Measurements from ENCODE around the gene CIAO2B.

Gene CIAO2B

DNA sequence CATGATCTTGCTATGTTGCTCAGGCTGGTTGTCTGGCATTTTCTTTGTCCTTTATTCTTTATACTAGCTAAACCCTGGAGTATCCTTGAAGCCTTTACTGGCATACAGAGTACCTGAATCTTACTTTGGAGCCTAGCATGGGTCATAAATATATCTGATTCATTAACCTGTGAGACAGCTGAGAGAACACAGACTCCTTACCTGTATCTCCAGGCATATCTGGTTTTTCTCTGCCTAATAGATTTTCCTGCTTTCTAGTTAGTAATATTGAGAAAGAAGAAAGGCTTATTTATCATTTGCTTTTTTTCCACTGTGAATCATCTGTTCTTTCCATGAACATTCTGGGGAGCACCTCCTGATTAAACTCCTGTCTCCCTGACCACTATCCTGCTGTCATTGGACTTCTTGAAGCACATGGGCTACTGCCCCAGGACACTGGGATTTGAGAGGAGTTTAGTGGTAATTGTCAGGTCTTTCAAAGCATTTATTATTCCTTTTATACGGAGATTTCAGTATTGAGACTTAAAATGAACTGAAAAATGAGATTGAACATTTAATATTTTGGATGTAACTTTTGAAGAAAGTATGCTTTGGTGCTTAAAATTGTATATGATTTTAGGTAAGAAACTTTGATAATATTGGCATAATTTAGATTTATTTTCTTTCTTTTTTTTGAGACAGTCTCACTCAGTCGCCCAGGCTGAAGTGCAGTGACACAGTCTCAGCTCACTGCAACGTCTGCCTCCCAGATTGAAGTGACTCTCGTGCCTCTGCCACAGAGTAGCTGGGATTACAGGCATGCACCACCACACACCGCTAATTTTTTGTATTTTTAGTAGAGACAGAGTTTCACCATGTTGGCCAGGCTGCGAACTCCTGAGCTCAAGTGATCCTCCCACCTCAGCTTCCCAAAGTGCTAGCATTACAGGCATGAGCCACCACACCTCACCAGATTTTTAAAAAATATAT, 45.3 kb downstream of the CIAO2B start:
- TF ChIP-seq, protein P1, sequence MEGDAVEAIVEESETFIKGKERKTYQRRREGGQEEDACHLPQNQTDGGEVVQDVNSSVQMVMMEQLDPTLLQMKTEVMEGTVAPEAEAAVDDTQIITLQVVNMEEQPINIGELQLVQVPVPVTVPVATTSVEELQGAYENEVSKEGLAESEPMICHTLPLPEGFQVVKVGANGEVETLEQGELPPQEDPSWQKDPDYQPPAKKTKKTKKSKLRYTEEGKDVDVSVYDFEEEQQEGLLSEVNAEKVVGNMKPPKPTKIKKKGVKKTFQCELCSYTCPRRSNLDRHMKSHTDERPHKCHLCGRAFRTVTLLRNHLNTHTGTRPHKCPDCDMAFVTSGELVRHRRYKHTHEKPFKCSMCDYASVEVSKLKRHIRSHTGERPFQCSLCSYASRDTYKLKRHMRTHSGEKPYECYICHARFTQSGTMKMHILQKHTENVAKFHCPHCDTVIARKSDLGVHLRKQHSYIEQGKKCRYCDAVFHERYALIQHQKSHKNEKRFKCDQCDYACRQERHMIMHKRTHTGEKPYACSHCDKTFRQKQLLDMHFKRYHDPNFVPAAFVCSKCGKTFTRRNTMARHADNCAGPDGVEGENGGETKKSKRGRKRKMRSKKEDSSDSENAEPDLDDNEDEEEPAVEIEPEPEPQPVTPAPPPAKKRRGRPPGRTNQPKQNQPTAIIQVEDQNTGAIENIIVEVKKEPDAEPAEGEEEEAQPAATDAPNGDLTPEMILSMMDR (IDR thresholded peaks at IDR 0.05; ENCODE audit: borderline replicate concordance, insufficient read depth, low read depth, low read length) = no peak
- no peak overlapping the region for H3K4me3 ChIP-seq (ENCODE audit: low read depth, low read length)

DNA sequence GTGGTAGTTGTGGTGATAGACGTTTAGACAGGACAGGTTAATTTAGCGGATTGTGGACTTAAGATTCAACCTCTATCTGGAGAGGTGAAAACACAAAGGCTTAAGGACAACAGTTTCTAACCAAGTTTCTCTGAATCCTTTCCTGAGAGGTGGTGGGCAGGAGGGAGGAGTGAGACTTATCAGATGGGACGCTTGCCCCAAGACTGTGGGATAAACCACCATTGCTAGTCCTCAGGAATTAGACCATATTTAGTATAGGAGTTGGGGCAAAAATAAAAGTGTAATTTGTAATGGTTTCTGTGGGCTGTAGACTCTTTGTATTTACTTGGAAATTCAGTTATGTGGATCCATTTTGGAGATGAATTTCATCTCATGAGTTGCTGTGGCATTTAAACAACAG, 47.3 kb downstream of the CIAO2B start:
- H3K4me3 ChIP-seq (ENCODE audit: low read depth, low read length) = no peak overlapping the region
- TF ChIP-seq, protein P1 (IDR thresholded peaks at IDR 0.05; ENCODE audit: borderline replicate concordance, insufficient read depth, low read depth, low read length) = no peak

DNA sequence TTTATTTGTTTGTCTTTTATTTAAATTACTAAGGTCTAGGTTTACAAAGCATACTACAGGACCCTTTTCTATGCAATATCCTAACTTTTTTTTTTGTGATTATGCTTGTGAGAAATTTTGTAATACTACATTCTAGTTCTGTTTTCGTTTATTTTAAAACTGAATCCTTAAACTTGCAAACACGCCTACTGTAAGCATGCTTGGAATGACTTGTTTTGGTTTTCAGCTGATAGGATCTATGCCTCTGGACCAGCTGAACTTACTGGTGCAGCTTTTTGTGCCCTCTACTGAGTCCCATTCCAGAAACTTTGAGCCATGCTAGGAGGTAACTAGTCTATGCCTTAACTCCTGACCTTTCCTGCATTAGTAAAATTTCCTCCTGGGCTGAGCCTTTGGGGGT, 47.9 kb downstream of the CIAO2B start:
- TF ChIP-seq, protein P1 (IDR thresholded peaks at IDR 0.05; ENCODE audit: borderline replicate concordance, insufficient read depth, low read depth, low read length) = no peak
- H3K4me3 ChIP-seq (ENCODE audit: low read depth, low read length) = no peak overlapping the region

DNA sequence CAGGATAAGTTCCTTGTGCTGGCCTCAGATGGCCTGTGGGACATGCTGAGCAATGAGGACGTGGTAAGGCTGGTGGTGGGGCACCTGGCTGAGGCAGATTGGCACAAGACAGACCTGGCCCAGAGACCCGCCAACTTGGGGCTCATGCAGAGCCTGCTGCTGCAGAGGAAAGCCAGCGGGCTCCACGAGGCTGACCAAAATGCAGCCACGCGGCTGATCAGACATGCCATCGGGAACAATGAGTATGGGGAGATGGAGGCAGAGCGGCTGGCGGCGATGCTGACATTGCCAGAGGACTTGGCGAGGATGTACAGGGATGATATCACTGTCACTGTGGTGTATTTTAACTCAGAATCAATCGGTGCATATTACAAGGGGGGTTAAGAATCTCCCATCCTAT, 48.7 kb downstream of the CIAO2B start:
- TF ChIP-seq, protein P1 (IDR thresholded peaks at IDR 0.05; ENCODE audit: borderline replicate concordance, insufficient read depth, low read depth, low read length) = no peak
- no peak overlapping the region for H3K4me3 ChIP-seq (ENCODE audit: low read depth, low read length)

DNA sequence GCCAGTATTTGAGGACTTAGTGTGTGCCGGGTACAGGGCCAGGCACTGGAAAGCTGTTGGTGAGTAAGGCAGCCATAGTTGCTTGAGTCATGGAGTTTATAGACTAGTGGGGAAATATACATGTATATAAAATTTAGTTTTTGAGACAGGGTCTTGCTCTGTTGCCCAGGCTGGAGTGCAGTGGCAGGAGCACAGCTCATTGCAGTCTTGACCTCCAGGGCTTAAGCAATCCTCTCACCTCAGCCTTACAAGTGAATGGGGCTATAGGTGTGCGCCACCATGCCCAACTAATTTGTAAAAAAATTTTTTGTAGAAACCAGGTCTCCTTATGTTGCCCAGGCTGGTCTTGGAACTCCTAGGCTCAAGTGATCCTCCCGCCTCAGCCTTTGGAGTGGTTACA, 51.5 kb downstream of the CIAO2B start:
- TF ChIP-seq, protein P1 (IDR thresholded peaks at IDR 0.05; ENCODE audit: borderline replicate concordance, insufficient read depth, low read depth, low read length) = no peak

More for the DNA sequence above, 51.5 kb downstream of the CIAO2B start:
- H3K4me3 ChIP-seq (ENCODE audit: low read depth, low read length) = no peak overlapping the region

All from GM12875 (cell line).